RKO (cell line): ENCODE data around the gene ADAMTS13.

ENCODE experiments used
- DNase-seq: peaks from one replicate; pipeline ENCODE4 v3.0.0-alpha.2; 2016; ENCODE audit warnings: low spot score

ADAMTS13 gene

GRCh38 chr9:133472277-133472645, 50.1 kb downstream of the ADAMTS13 start:
- no peak for DNase-seq

GRCh38 chr9:133472753-133473378, 50.7 kb downstream of the ADAMTS13 start:
- DNase-seq: no peak

GRCh38 chr9:133473743-133474142, 51.6 kb downstream of the ADAMTS13 start:
- no peak for DNase-seq

GRCh38 chr9:133474215-133474614, 52.0 kb downstream of the ADAMTS13 start:
- DNase-seq: no peak

- DNase-seq: no peak
Measured at GRCh38 chr9:133474853-133475252, 52.7 kb downstream of the ADAMTS13 start.

- no peak for DNase-seq
Measured at GRCh38 chr9:133475292-133476012, 53.3 kb downstream of the ADAMTS13 start.

- DNase-seq: no peak
Measured at GRCh38 chr9:133476036-133476931, 54.1 kb downstream of the ADAMTS13 start.

GRCh38 chr9:133476941-133477340, 54.8 kb downstream of the ADAMTS13 start:
- DNase-seq: no peak

- no peak for DNase-seq
Measured at GRCh38 chr9:133477461-133477860, 55.3 kb downstream of the ADAMTS13 start.

- DNase-seq: peak; percentile 67
Measured at GRCh38 chr9:133477992-133478850, 56.1 kb downstream of the ADAMTS13 start.

- peak; percentile 94 for DNase-seq
Measured at GRCh38 chr9:133478851-133479711, 56.9 kb downstream of the ADAMTS13 start, which contains the start of gene SLC2A6. SLC2A6 (minus strand) TSS chr9:133479099; CDS start chr9:133479059, 40 bp downstream.

- no peak for DNase-seq
Measured at GRCh38 chr9:133483611-133484010, 61.4 kb downstream of the ADAMTS13 start.

GRCh38 chr9:133484671-133485437, 62.7 kb downstream of the ADAMTS13 start:
- no peak for DNase-seq

- DNase-seq: peak; percentile 41
Measured at GRCh38 chr9:133485531-133486260, 63.5 kb downstream of the ADAMTS13 start.

- DNase-seq: no peak
Measured at GRCh38 chr9:133487331-133487725, 65.2 kb downstream of the ADAMTS13 start.

- no peak for DNase-seq
Measured at GRCh38 chr9:133488686-133489252, 66.6 kb downstream of the ADAMTS13 start.

- DNase-seq: no peak
Measured at GRCh38 chr9:133489253-133490190, 67.4 kb downstream of the ADAMTS13 start.

- DNase-seq: no peak
Measured at GRCh38 chr9:133490201-133490681, 68.1 kb downstream of the ADAMTS13 start.
